Liver (tissue), 9 donors: ENCODE measurements around the gene JMJD6. TPM values are rescaled to one million over a fixed set of nuclear protein-coding genes. Genes with fewer than 3 reads are reported as not detected.

Experiments
- DNase-seq: peaks from one replicate; pipeline ENCODE4 v3.0.0-alpha.2; 2017; ENCODE audit warnings: low spot score
- H3K27ac ChIP-seq, 2 donors: one replicate each; pipeline ENCODE4 v1.7.0; 2013; ENCODE audit warnings: inconsistent platforms in 2 of 2, low read length in 2 of 2, control low read depth in 1 of 2, low read depth in 1 of 2, mild to moderate bottlenecking in 1 of 2
- H3K27me3 ChIP-seq, 4 donors: one replicate each; pipeline versions ENCODE4 v1.6.1 to v1.7.0; 2013; ENCODE audit warnings: low read length in 3 of 4, inconsistent platforms in 1 of 4, mild to moderate bottlenecking in 1 of 4, moderate library complexity in 1 of 4; ENCODE audit not compliant: control insufficient read depth in 4 of 4, insufficient read depth in 4 of 4
- H3K36me3 ChIP-seq, 4 donors: one replicate each; pipeline versions ENCODE4 v1.6.1 to v1.7.0; 2013; ENCODE audit warnings: low read length in 3 of 4, mild to moderate bottlenecking in 3 of 4, low read depth in 1 of 4, moderate library complexity in 1 of 4; ENCODE audit not compliant: control insufficient read depth in 4 of 4, insufficient read depth in 3 of 4
- H3K4me1 ChIP-seq, 4 donors: one replicate each; pipeline versions ENCODE4 v1.6.1 to v1.7.0; 2013; ENCODE audit warnings: low read length in 3 of 4, mild to moderate bottlenecking in 3 of 4, moderate library complexity in 1 of 4; ENCODE audit not compliant: control insufficient read depth in 4 of 4, insufficient read depth in 4 of 4
- H3K4me3 ChIP-seq, 3 donors: one replicate each; pipeline versions ENCODE4 v1.6.1 to v1.7.0; 2013; ENCODE audit warnings: low read length in 3 of 3, control low read depth in 1 of 3, low read depth in 1 of 3, mild to moderate bottlenecking in 1 of 3
- H3K9ac ChIP-seq, 2 donors: one replicate each; pipeline ENCODE4 v1.7.0; 2013; ENCODE audit warnings: low read length in 2 of 2, mild to moderate bottlenecking in 2 of 2, moderate library complexity in 2 of 2, control low read depth in 1 of 2, low read depth in 1 of 2
- H3K9me3 ChIP-seq, 4 donors: one replicate each; pipeline versions ENCODE4 v1.6.1 to v1.7.0; 2013; ENCODE audit warnings: low read length in 3 of 4; ENCODE audit not compliant: control insufficient read depth in 4 of 4
- EGR1 ChIP-seq, 2 donors: IDR thresholded peaks; 2 replicates each; pipeline ENCODE4 v1.6.1; 2016 to 2018; ENCODE audit warnings: antibody characterized with exemption in 2 of 2, low read depth in 2 of 2
- FOXA1 ChIP-seq: IDR thresholded peaks from 2 replicates; pipeline ENCODE4 v1.6.1; 2016; ENCODE audit warnings: antibody characterized with exemption
- FOXA2 ChIP-seq: IDR thresholded peaks from 2 replicates; pipeline ENCODE4 v1.6.1; 2016; ENCODE audit warnings: antibody characterized with exemption
- GABPA ChIP-seq, 2 donors: IDR thresholded peaks in 1 of 2; conservative IDR thresholded peaks in 1 of 2; 2 replicates each; pipeline ENCODE4 v1.6.1; 2016; ENCODE audit warnings: antibody characterized with exemption in 2 of 2, mild to moderate bottlenecking in 1 of 2, moderate library complexity in 1 of 2
- HNF4A ChIP-seq, 2 donors: conservative IDR thresholded peaks; 2 replicates each; pipeline ENCODE4 v1.6.1; 2016; ENCODE audit warnings: antibody characterized with exemption in 2 of 2, mild to moderate bottlenecking in 2 of 2
- HNF4G ChIP-seq: IDR thresholded peaks from 2 replicates; pipeline ENCODE4 v1.6.1; 2016; ENCODE audit warnings: antibody characterized with exemption
- JUND ChIP-seq, 2 donors: IDR thresholded peaks; 2 replicates each; pipeline ENCODE4 v1.6.1; 2016; ENCODE audit warnings: antibody characterized with exemption in 2 of 2
- MAX ChIP-seq: IDR thresholded peaks from 2 replicates; pipeline ENCODE4 v1.6.1; 2016; ENCODE audit warnings: antibody characterized with exemption
- NR2F2 ChIP-seq: IDR thresholded peaks from 2 replicates; pipeline ENCODE4 v1.6.1; 2016; ENCODE audit warnings: antibody characterized with exemption
- RAD21 ChIP-seq, 2 donors: IDR thresholded peaks; 2 replicates each; pipeline ENCODE4 v1.6.1; 2016; ENCODE audit warnings: antibody characterized with exemption in 2 of 2, mild to moderate bottlenecking in 2 of 2
- REST ChIP-seq: IDR thresholded peaks from 2 replicates; pipeline ENCODE4 v1.6.1; 2016; ENCODE audit warnings: antibody characterized with exemption, mild to moderate bottlenecking
- RXRA ChIP-seq, 2 donors: IDR thresholded peaks; 2 replicates each; pipeline ENCODE4 v1.6.1; 2017 to 2018; ENCODE audit warnings: antibody characterized with exemption in 2 of 2, mild to moderate bottlenecking in 1 of 2
- SP1 ChIP-seq: IDR thresholded peaks from 2 replicates; pipeline ENCODE4 v1.6.1; 2018; ENCODE audit warnings: antibody characterized with exemption, mild to moderate bottlenecking
- TAF1 ChIP-seq: conservative IDR thresholded peaks from 2 replicates; pipeline ENCODE4 v1.6.1; 2016; ENCODE audit warnings: antibody characterized with exemption, mild to moderate bottlenecking
- YY1 ChIP-seq: IDR thresholded peaks from 2 replicates; pipeline ENCODE4 v1.6.1; 2016; ENCODE audit warnings: antibody characterized with exemption, mild to moderate bottlenecking
- ZBTB33 ChIP-seq: IDR thresholded peaks from 2 replicates; pipeline ENCODE4 v1.6.1; 2016; ENCODE audit warnings: antibody characterized with exemption
- WGBS: extraction: QIAGEN DNeasy Blood & Tissue Kit; methylation state at CpG from one replicate; pipeline ENCODE4 v1.1.7; 2013; 5-methylcytosine and 5-hydroxymethylcytosine counted together
- polyA plus RNA-seq, 2 donors: library from polyadenylated mRNA; stranded (reverse) in 1 of 2; unstranded in 1 of 2; fragments of 200-250 nt in 1 of 2; fragments of >200 nt in 1 of 2; fragmentation: Nextera tagmentation in 1 of 2; extraction: Ambion mirVana in 1 of 2; gene quantifications; one replicate each; pipeline versions ENCODE4 v1.2.1 to v1.2.3, GENCODE V29; 2013 to 2015
- total RNA-seq, 2 donors: library from RNA; depleted of rRNA; stranded (reverse); fragments of >200 nt; gene quantifications; one replicate each; pipeline ENCODE4 v1.2.3, GENCODE V29; 2014
- TF ChIP-seq, protein P1 (sequence below): IDR thresholded peaks from 2 replicates; pipeline ENCODE4 v1.6.1; 2016; ENCODE audit warnings: antibody characterized with exemption
- donor health status: healthy.
- donor health status: healthy.
- donor health status: healthy.
- donor health status: healthy.
- donor health status: healthy.

The JMJD6 gene
- total and polyA plus RNA-seq, 4 donors = 9.9 to 16.1 (median 11.2) TPM

GRCh38 chr17:76686538-76687297 is 39.7 kb downstream of the JMJD6 start (continued):
- no peak for TF ChIP-seq EGR1 (IDR thresholded peaks at IDR 0.05; ENCODE audit: low read depth in 2 of 2)

DNA sequence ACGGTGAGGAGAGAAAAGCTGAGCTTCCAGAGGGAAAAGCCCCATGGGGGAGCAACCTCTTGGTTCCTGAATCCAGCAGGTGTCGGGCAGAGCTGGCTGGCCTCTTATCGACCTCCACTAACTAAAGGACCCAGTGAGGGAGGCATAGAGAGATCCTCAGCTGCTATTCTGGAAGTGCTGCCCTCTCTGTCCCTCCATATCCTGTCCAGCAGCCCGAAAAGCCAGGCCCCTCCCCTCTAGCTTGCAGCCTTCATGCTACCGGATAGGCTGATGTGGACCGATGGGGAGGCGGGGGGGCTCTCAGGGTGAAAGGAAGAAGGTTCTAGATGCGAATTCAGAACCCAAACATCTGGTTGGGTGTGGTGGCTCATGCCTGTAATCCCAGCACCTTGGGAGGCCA is 40.6 kb downstream of the JMJD6 start:
- 79% methylated on average over 8 of the region's 8 CpGs for WGBS
- Histone ChIP-seq H3K27ac (no peak overlapping the region), H3K4me1 (no peaks in the 10 kb centered on the region), H3K9ac (no peak overlapping the region), H3K9me3 (no peaks in the 10 kb centered on the region), H3K27me3 (no peaks in the 10 kb centered on the region), H3K4me3 (no peak overlapping the region), H3K36me3 (no peaks in the 10 kb centered on the region)
- TF ChIP-seq REST = no peak
- no peak for TF ChIP-seq YY1
- TF ChIP-seq RXRA (IDR thresholded peaks at IDR 0.05) = no peak
- no peak for TF ChIP-seq ZBTB33
- TF ChIP-seq JUND (IDR thresholded peaks at IDR 0.05) = no peak
- TF ChIP-seq HNF4G = no peak
- TF ChIP-seq FOXA2 = no peak
- TF ChIP-seq HNF4A (conservative IDR thresholded peaks at IDR 0.05) = no peak
- no peak for TF ChIP-seq EGR1 (IDR thresholded peaks at IDR 0.05; ENCODE audit: low read depth in 2 of 2)
- TF ChIP-seq, protein P1, sequence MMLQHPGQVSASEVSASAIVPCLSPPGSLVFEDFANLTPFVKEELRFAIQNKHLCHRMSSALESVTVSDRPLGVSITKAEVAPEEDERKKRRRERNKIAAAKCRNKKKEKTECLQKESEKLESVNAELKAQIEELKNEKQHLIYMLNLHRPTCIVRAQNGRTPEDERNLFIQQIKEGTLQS = no peak
- TF ChIP-seq SP1 = no peak
- TF ChIP-seq MAX = no peak
- no peak for TF ChIP-seq RAD21 (IDR thresholded peaks at IDR 0.05)
- TF ChIP-seq TAF1 = no peak
- TF ChIP-seq FOXA1 = no peak
- no peak for TF ChIP-seq GABPA (IDR thresholded peaks at IDR 0.05 in 1 of 2, conservative IDR thresholded peaks at IDR 0.05 in 1 of 2)
- TF ChIP-seq NR2F2 = no peak
- DNase-seq = no peak
